K562 (cell line): Measurements from ENCODE around the gene ZNF804A.

Experiments used
- JUND ChIP-seq, 2 experiments: IDR thresholded peaks; 2 replicates in 1 of 2; 3 replicates in 1 of 2; pipeline ENCODE4 v1.6.1; 2011; ENCODE audit warnings: borderline replicate concordance in 2 of 2, low read depth in 2 of 2, low read length in 2 of 2, improper control_type of control experiment in 1 of 2, missing biosample characterization in 1 of 2, missing genetic modification characterization in 1 of 2, missing genetic modification reagents in 1 of 2
- SREBF2 ChIP-seq: sonication (generic); formaldehyde crosslinking; IDR thresholded peaks from 2 replicates; pipeline ENCODE4 v1.4.0; 2020; ENCODE audit warnings: mild to moderate bottlenecking, missing genetic modification reagents
- TCF7 ChIP-seq: sonication (generic); IDR thresholded peaks from 2 replicates; pipeline ENCODE4 v1.6.1; 2016; ENCODE audit warnings: antibody characterized with exemption, borderline replicate concordance
- YY1 ChIP-seq, 3 experiments: IDR thresholded peaks; 2 replicates each; pipeline ENCODE4 v1.6.1; 2011; ENCODE audit warnings: low read length in 2 of 3, mild to moderate bottlenecking in 2 of 3, moderate library complexity in 2 of 3, borderline replicate concordance in 1 of 3, control low read depth in 1 of 3, low read depth in 1 of 3; ENCODE audit not compliant: insufficient read depth in 3 of 3, insufficient replicate concordance in 2 of 3, control insufficient read depth in 1 of 3, insufficient read length in 1 of 3; ENCODE audit errors: extremely low read depth in 1 of 3
- ZNF707 ChIP-seq: fragments of 250-450 bp; sonication (Bioruptor Pico); conservative IDR thresholded peaks from 2 replicates; pipeline ENCODE4 v1.8.0; 2022; ENCODE audit warnings: inconsistent platforms, mild to moderate bottlenecking, moderate library complexity
- TF ChIP-seq, protein P1 (sequence below): sonication (generic); formaldehyde crosslinking; IDR thresholded peaks from 2 replicates; pipeline ENCODE4 v1.8.1; 2022; ENCODE audit warnings: missing genetic modification reagents
- TF ChIP-seq, protein P2 (sequence below), 3 experiments: IDR thresholded peaks in 2 of 3; conservative IDR thresholded peaks in 1 of 3; 2 replicates each; pipeline ENCODE4 v1.5.1; 2011 to 2012; ENCODE audit warnings: low read length in 3 of 3, mild to moderate bottlenecking in 3 of 3, control low read depth in 2 of 3, improper control_type of control experiment in 1 of 3, inconsistent platforms in 1 of 3, low read depth in 1 of 3, mixed read lengths in 1 of 3, moderate library complexity in 1 of 3; ENCODE audit not compliant: insufficient read depth in 2 of 3
- TF ChIP-seq, protein P3 (sequence below): fragments of 450-650 bp; formaldehyde crosslinking; IDR thresholded peaks from 2 replicates; pipeline ENCODE4 v1.4.0; 2022; ENCODE audit warnings: missing genetic modification characterization

GRCh38 chr2:184727813-184728212 is 129.5 kb downstream of the ZNF804A start:
- TF ChIP-seq, protein P1, sequence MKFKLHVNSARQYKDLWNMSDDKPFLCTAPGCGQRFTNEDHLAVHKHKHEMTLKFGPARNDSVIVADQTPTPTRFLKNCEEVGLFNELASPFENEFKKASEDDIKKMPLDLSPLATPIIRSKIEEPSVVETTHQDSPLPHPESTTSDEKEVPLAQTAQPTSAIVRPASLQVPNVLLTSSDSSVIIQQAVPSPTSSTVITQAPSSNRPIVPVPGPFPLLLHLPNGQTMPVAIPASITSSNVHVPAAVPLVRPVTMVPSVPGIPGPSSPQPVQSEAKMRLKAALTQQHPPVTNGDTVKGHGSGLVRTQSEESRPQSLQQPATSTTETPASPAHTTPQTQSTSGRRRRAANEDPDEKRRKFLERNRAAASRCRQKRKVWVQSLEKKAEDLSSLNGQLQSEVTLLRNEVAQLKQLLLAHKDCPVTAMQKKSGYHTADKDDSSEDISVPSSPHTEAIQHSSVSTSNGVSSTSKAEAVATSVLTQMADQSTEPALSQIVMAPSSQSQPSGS: no peak
- TF ChIP-seq YY1 (IDR thresholded peaks at IDR 0.05; ENCODE audit: borderline replicate concordance in 1 of 3, control insufficient read depth in 1 of 3, extremely low read depth in 1 of 3, insufficient read depth in 3 of 3, insufficient read length in 1 of 3, insufficient replicate concordance in 2 of 3, low read depth in 1 of 3, low read length in 2 of 3) (no peak), JUND (IDR thresholded peaks at IDR 0.05; ENCODE audit: borderline replicate concordance, low read depth, low read length) (no peak), JUND (tag; IDR thresholded peaks at IDR 0.05; ENCODE audit: borderline replicate concordance, low read depth, low read length) (no peak), TCF7 (no peak), SREBF2 (CRISPR knock-in tag) (no peak), ZNF707 (no peak)
- TF ChIP-seq, protein P2, sequence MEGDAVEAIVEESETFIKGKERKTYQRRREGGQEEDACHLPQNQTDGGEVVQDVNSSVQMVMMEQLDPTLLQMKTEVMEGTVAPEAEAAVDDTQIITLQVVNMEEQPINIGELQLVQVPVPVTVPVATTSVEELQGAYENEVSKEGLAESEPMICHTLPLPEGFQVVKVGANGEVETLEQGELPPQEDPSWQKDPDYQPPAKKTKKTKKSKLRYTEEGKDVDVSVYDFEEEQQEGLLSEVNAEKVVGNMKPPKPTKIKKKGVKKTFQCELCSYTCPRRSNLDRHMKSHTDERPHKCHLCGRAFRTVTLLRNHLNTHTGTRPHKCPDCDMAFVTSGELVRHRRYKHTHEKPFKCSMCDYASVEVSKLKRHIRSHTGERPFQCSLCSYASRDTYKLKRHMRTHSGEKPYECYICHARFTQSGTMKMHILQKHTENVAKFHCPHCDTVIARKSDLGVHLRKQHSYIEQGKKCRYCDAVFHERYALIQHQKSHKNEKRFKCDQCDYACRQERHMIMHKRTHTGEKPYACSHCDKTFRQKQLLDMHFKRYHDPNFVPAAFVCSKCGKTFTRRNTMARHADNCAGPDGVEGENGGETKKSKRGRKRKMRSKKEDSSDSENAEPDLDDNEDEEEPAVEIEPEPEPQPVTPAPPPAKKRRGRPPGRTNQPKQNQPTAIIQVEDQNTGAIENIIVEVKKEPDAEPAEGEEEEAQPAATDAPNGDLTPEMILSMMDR (IDR thresholded peaks at IDR 0.05 in 2 of 3, conservative IDR thresholded peaks at IDR 0.05 in 1 of 3; ENCODE audit: insufficient read depth in 2 of 3, low read depth in 1 of 3, low read length in 3 of 3): no peak
- TF ChIP-seq, protein P3, sequence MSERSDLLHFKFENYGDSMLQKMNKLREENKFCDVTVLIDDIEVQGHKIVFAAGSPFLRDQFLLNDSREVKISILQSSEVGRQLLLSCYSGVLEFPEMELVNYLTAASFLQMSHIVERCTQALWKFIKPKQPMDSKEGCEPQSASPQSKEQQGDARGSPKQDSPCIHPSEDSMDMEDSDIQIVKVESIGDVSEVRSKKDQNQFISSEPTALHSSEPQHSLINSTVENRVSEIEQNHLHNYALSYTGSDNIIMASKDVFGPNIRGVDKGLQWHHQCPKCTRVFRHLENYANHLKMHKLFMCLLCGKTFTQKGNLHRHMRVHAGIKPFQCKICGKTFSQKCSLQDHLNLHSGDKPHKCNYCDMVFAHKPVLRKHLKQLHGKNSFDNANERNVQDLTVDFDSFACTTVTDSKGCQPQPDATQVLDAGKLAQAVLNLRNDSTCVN (CRISPR knock-in tag): no peak
